ENCODE measurements around the gene MTSS2.

Gene MTSS2

DNA sequence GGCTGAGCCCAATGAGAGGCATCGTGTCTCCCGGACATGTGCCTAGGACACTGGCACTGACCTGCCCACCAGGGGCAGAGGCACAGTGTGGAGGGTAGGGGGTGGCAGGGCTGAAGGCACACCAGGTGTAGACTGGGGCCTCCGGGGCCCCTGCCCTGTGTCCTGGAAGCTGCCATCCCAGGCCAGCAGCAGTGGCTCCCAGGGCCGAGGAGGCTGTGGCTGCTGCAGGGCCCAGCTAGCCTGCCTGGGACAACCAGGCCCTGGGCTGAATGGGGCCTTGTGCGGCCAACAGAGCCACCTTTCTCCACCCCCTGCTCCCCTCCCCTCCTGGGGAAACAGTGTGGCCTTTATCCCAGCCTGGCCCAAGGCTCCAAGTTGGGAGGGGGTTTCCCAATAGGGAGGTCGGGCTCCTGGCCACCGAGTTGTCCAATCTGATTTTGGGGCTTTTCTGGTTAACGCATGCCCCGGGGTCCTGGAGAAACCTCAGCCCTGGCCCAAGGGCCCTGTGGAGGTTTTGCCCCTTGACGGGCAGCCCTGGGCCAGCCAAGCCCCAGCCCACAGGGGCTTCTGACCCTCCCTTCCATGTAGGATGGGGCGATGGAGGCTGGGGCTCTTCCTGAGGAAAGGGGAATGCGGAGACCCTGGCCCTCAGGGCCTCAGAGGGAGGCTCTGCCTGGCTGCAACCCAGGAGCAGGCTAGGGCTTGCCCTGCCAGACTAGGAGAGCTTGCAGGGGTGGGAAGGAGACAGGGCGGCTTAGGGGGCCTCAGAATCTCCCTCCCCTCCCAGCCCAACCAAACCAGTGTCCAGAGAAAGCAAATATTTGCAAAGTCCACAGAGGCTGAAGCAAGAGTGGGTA is 4.2 kb downstream of the MTSS2 start:
- no peak overlapping the region for H3K4me3 Mint-ChIP-seq
- no peak overlapping the region for H3K27ac Mint-ChIP-seq
- peaks cover 20% of the 10 kb centered on the region for H3K4me1 Mint-ChIP-seq
- DNase-seq, result no peak
- H3K27me3 Mint-ChIP-seq (ENCODE audit: low read depth, poor library complexity), result peaks cover 4% of the 10 kb centered on the region
- TF ChIP-seq, protein P1, sequence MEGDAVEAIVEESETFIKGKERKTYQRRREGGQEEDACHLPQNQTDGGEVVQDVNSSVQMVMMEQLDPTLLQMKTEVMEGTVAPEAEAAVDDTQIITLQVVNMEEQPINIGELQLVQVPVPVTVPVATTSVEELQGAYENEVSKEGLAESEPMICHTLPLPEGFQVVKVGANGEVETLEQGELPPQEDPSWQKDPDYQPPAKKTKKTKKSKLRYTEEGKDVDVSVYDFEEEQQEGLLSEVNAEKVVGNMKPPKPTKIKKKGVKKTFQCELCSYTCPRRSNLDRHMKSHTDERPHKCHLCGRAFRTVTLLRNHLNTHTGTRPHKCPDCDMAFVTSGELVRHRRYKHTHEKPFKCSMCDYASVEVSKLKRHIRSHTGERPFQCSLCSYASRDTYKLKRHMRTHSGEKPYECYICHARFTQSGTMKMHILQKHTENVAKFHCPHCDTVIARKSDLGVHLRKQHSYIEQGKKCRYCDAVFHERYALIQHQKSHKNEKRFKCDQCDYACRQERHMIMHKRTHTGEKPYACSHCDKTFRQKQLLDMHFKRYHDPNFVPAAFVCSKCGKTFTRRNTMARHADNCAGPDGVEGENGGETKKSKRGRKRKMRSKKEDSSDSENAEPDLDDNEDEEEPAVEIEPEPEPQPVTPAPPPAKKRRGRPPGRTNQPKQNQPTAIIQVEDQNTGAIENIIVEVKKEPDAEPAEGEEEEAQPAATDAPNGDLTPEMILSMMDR (IDR thresholded peaks at IDR 0.05), result no peak
- peaks cover 5% of the 10 kb centered on the region for H3K36me3 Mint-ChIP-seq (ENCODE audit: low read depth)
- H3K9me3 Mint-ChIP-seq, result no peaks in the 10 kb centered on the region

DNA sequence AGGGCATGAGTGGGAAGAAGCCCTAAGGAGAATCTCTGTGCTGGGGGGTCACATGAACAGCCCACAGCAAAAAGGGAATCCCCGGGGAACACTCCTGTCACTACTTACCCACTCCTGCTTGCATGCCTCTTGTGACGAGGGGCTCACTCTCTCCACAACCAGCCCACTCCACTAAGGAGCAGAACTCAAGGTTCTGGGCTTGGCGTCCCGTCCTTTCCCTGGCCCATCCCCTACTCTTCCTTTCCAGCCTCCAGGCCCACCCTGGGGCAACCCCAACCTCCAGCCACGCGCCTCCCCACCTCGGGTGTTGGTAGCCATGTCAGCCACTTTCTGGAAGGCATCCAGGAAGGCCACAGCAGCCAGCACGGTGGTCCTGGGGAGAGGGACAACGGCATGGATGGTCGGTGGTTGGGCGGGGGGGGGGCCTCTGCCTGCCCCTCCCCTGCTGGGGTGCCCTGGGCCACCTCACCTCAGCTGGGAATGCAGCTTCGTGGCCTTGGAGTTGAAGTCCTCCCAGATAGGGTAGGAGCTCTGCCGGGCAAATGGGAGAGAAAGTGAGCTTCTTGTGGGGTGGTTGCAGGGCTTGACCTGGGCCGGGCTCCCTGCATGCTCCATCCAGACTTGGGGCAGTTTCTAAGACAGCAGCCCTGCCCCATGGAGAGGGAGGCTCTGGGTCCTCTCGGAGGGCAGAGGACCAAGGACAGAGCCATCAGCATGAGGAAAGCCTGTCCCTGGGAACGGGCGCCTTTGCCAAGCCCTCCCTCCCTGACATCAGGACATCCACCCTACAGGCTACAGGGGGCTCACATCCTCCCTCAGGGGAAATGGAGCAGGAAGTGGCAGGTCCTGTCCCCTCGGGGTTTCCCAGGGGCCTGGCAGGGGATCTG is 5.1 kb downstream of the MTSS2 start:
- Mint-ChIP-seq H3K9me3 (no peaks in the 10 kb centered on the region), H3K27me3 (ENCODE audit: low read depth, poor library complexity) (no peaks in the 10 kb centered on the region), H3K36me3 (ENCODE audit: low read depth) (peaks cover 13% of the 10 kb centered on the region), H3K27ac (no peak overlapping the region), H3K4me1 (peaks cover 17% of the 10 kb centered on the region), H3K4me3 (no peak overlapping the region)
- TF ChIP-seq, protein P1 (IDR thresholded peaks at IDR 0.05), result no peak
- DNase-seq, result no peak

DNA sequence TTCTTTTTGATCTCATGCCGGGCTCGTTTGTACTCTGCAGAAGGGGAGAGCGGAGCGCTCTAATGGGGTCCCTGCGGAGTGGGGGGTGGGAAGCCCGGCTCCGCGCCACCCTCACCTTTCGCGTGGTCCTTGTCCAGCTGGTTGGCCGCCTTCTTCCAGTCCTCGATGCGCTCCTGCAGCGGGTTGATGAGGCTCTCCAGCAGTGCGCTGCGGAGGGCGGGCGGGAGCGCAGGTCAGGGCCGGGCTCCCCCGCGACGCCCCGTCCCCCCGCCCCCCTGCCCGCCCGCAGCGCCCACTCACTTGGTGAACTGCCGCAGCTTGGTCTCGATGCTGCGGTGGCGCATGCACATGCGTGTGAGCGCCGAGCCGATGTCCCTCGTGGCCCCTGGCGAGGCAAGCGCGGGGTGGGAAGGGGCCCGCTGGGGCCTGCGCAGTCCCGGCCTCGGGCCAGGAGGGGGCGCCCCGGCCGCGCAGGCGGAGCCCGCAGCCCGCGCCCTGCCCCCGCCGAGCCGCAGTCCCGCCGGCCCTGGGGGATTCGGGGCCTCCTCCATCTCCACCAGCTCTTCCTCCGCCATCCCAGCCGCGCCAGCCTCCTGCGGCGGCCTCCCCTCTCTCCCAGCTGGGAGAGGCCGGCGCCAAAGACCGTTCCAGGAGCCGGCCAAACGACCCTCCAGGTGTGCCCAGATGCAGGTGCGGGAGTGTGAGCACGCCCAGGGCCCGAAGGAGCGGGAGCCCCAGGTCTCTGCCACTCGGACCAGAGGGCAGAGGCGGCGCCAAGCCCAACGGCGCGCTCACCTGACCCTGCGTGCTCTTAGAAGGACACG is 6.0 kb downstream of the MTSS2 start:
- TF ChIP-seq, protein P1 (IDR thresholded peaks at IDR 0.05), result peak; percentile 15
- no peak overlapping the region for H3K27ac Mint-ChIP-seq
- peaks cover 18% of the 10 kb centered on the region for H3K36me3 Mint-ChIP-seq (ENCODE audit: low read depth)
- H3K9me3 Mint-ChIP-seq, result no peaks in the 10 kb centered on the region
- H3K4me3 Mint-ChIP-seq, result no peak overlapping the region
- peak; percentile 73 for DNase-seq
- H3K27me3 Mint-ChIP-seq (ENCODE audit: low read depth, poor library complexity), result no peaks in the 10 kb centered on the region
- H3K4me1 Mint-ChIP-seq, result peaks cover 17% of the 10 kb centered on the region

DNA sequence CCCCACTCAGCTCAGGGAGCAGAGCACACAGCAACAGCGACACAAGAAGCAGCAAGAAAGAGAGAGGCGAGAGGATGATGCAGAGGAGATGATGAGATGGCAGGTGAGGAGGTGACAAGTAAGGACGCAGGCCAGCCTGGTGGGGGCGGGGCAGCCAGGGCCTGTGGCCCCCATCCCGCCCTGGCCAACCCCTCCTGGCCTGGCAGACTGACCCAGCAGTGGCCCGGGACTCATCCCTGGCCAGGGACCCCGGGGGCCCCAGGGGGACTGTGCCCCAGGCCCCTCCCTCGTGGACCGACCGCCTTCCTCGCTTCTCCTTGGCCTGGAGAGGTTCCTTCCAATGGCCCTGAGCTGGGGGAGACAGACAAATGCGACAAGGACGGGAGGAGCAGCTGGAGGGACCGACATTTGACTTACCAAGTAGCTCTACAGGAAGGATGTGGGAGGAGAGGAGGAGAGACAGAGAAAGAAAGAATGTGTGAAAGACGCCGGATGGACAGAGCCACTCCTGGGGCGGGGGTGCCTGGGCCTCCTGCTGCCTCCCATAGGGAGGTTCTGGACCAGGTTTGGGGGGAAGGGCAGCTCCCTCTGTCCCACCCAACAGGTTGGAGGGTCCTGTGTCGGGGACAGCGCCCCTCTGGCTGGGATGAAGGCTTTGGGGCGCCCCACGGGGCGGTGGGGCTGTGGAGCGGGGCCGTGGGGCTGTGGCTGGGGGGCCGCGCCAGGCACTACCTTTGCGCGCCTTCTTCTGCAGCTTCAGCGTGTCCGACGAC is 6.8 kb downstream of the MTSS2 start:
- no peak for DNase-seq
- peaks cover 18% of the 10 kb centered on the region for H3K36me3 Mint-ChIP-seq (ENCODE audit: low read depth)
- H3K27ac Mint-ChIP-seq, result no peak overlapping the region
- H3K4me1 Mint-ChIP-seq, result peaks cover 16% of the 10 kb centered on the region
- no peak overlapping the region for H3K4me3 Mint-ChIP-seq
- H3K27me3 Mint-ChIP-seq (ENCODE audit: low read depth, poor library complexity), result no peaks in the 10 kb centered on the region
- TF ChIP-seq, protein P1 (IDR thresholded peaks at IDR 0.05), result no peak
- H3K9me3 Mint-ChIP-seq, result no peaks in the 10 kb centered on the region

Data from nephron progenitor cell (in vitro differentiated cells).